Stimulated activated CD4-positive, alpha-beta T cell treated with anti-CD3 and anti-CD28 coated beads, Interleukin-2, amount 100 ng/mL, for 48 hours (primary cell): ENCODE data around the gene OIT3.

Experiments used
- DNase-seq, 2 donors: peaks; one replicate each; pipeline ENCODE4 v3.0.0-alpha.2; 2020

Gene OIT3

GRCh38 chr10:72954230-72954595 is 60.7 kb downstream of the OIT3 start:
- DNase-seq = no peak

- no peak for DNase-seq
These were observed 61.3 kb downstream of the OIT3 start, which contains the start of gene PLA2G12B for GRCh38 chr10:72954596-72955554. PLA2G12B (minus strand) TSS chr10:72954806; CDS start chr10:72954685, 121 bp downstream.

GRCh38 chr10:72956001-72956400 is 62.5 kb downstream of the OIT3 start:
- DNase-seq = no peak

- DNase-seq = no peak
These were observed 83.3 kb downstream of the OIT3 start for GRCh38 chr10:72976886-72977285.

GRCh38 chr10:72979709-72980108 is 86.2 kb downstream of the OIT3 start:
- no peak for DNase-seq

- DNase-seq = no peak
These were observed 86.8 kb downstream of the OIT3 start for GRCh38 chr10:72980348-72980747.

GRCh38 chr10:72981028-72981881 is 87.7 kb downstream of the OIT3 start:
- DNase-seq = no peak

GRCh38 chr10:72981882-72982529 is 88.5 kb downstream of the OIT3 start:
- no peak for DNase-seq
